ENCODE results near the gene GTPBP6. TPM values are rescaled to one million over a fixed set of nuclear protein-coding genes. Genes with fewer than 3 reads are reported as not detected.

The GTPBP6 gene
- total and polyA plus RNA-seq, 2 donors (not counting 3 experiments of a cell fraction or from before 2014, with no cell fraction given), result 39.1 to 63.5 TPM

GRCh38 chrX:300334-300733 is 18.3 kb downstream of the GTPBP6 start:
- ChIA-PET POLR2A (no interaction called here), CTCF (no interaction called here)
- H3K36me3 ChIP-seq (ENCODE audit: control insufficient read depth in 2 of 2, extremely low read depth in 1 of 2, insufficient read depth in 2 of 2, low read length in 2 of 2), result no peaks in the 10 kb centered on the region
- H3K4me2 ChIP-seq (ENCODE audit: insufficient read depth, low read length), result no peak overlapping the region
- H3K79me2 ChIP-seq (ENCODE audit: control insufficient read depth, insufficient read depth, low read length), result no peaks in the 10 kb centered on the region
- no peaks in the 10 kb centered on the region for H4K20me1 ChIP-seq (replicated peaks; ENCODE audit: control insufficient read depth, extremely low read depth, insufficient read depth, low read length)
- no peak overlapping the region for H3K27ac ChIP-seq (ENCODE audit: insufficient read depth, low read depth, low read length)
- intact Hi-C loops (cut with micrococcal nuclease) (no loop called here), dilution Hi-C loops (cut with MboI; ENCODE audit: extremely low pct_ligation_motif_present, low sequenced_read_pairs) (no loop called here)
- DNase-seq (ENCODE audit: low read depth, low spot score), result no peak
- no TSS peak for BruUV-seq (replicated peaks)
- H3K4me3 ChIP-seq (replicated peaks in 1 of 3; ENCODE audit: insufficient read depth in 1 of 3, low read depth in 1 of 3, low read length in 3 of 3), result no peak overlapping the region
- H3K27me3 ChIP-seq (ENCODE audit: control insufficient read depth in 2 of 2, insufficient read depth in 2 of 2, low read length in 2 of 2), result no peaks in the 10 kb centered on the region
- H3K9me3 ChIP-seq (replicated peaks; ENCODE audit: control insufficient read depth, insufficient read depth, low read length), result no peaks in the 10 kb centered on the region
- no peaks in the 10 kb centered on the region for H3K4me1 ChIP-seq (ENCODE audit: control insufficient read depth, extremely low read depth, insufficient read depth, low read length)
- H2AFZ ChIP-seq (ENCODE audit: low read depth, low read length), result no peak overlapping the region
- FAIRE-seq, result no peak
- no peak overlapping the region for H3K9ac ChIP-seq (replicated peaks; ENCODE audit: extremely low read depth, insufficient read depth, low read length)
- H3K9me1 ChIP-seq (replicated peaks; ENCODE audit: control insufficient read depth, extremely low read depth, insufficient read depth, low read length), result no peaks in the 10 kb centered on the region
- TF ChIP-seq FOS (IDR thresholded peaks at IDR 0.05; ENCODE audit: borderline replicate concordance, insufficient read depth, low read length), result no peak
- no peak for TF ChIP-seq JUN (IDR thresholded peaks at IDR 0.05; ENCODE audit: borderline replicate concordance, insufficient read depth, insufficient read length, low read depth)
- no peak for TF ChIP-seq GATA2 (IDR thresholded peaks at IDR 0.05; ENCODE audit: insufficient read depth, insufficient read length, low read depth, low read length)
- TF ChIP-seq MAX (IDR thresholded peaks at IDR 0.05; ENCODE audit: insufficient read depth, insufficient read length), result no peak
- no peak for TF ChIP-seq POLR2AphosphoS5 (IDR thresholded peaks at IDR 0.05; ENCODE audit: insufficient read depth, low read depth, low read length)
- no peak for TF ChIP-seq EZH2 (IDR thresholded peaks at IDR 0.05; ENCODE audit: borderline replicate concordance, low read depth, low read length, severe bottlenecking)
- no peak for TF ChIP-seq MYC (IDR thresholded peaks at IDR 0.05; ENCODE audit: low read depth, low read length)
- no peak for TF ChIP-seq POLR2A (IDR thresholded peaks at IDR 0.05; ENCODE audit: low read depth, low read length)
- no peak for TF ChIP-seq CTCF (IDR thresholded peaks at IDR 0.05; ENCODE audit: extremely low read depth in 1 of 2, insufficient read depth in 1 of 2, low read depth in 1 of 2, low read length in 2 of 2)
